K562 (cell line): Measurements from ENCODE around the gene SPIN2A.

ENCODE experiments used
- CEBPB ChIP-seq: fragments of 450-650 bp; IDR thresholded peaks from 2 replicates; pipeline ENCODE4 v1.6.1; 2016; ENCODE audit warnings: missing genetic modification characterization, missing compliant biosample characterization
- EZH2 ChIP-seq: IDR thresholded peaks from 2 replicates; pipeline ENCODE4 v1.6.1; 2012; ENCODE audit warnings: low read depth, mild to moderate bottlenecking, inconsistent platforms, low read length, borderline replicate concordance
- IRF9 ChIP-seq: fragments of 450-650 bp; IDR thresholded peaks from 2 replicates; pipeline ENCODE4 v1.6.1; 2016; ENCODE audit warnings: missing biosample characterization, missing genetic modification characterization
- KAT2B ChIP-seq: IDR thresholded peaks from one replicate; pipeline ENCODE4 v1.6.1; 2012; ENCODE audit warnings: low read depth, mild to moderate bottlenecking, control low read depth, inconsistent platforms, low read length, moderate library complexity
- MXI1 ChIP-seq: IDR thresholded peaks from 2 replicates; pipeline ENCODE4 v1.6.1; 2011; ENCODE audit warnings: low read depth, mild to moderate bottlenecking, improper control_type of control experiment, low read length
- POLR2AphosphoS5 ChIP-seq: IDR thresholded peaks from 2 replicates; pipeline ENCODE4 v1.6.1; 2011; ENCODE audit warnings: mild to moderate bottlenecking, low read depth, low read length, moderate library complexity; ENCODE audit not compliant: control insufficient read depth, insufficient read depth
- PTTG1 ChIP-seq: fragments of 450-650 bp; IDR thresholded peaks from 2 replicates; pipeline ENCODE4 v1.6.1; 2016; ENCODE audit warnings: low read depth, mild to moderate bottlenecking, missing genetic modification characterization, missing compliant biosample characterization
- RNF2 ChIP-seq: sonication (generic); IDR thresholded peaks from 2 replicates; pipeline ENCODE4 v1.6.1; 2016
- SP2 ChIP-seq: IDR thresholded peaks from 2 replicates; pipeline ENCODE4 v1.6.1; 2011; ENCODE audit warnings: mild to moderate bottlenecking, low read depth, low read length, moderate library complexity; ENCODE audit not compliant: poor library complexity, severe bottlenecking; ENCODE audit errors: extremely low read depth
- TF ChIP-seq, protein P1 (sequence below): fragments of 250-450 bp; sonication (Bioruptor Pico); IDR thresholded peaks from 2 replicates; pipeline ENCODE4 v1.4.0; 2020; ENCODE audit warnings: mild to moderate bottlenecking, moderate library complexity, borderline replicate concordance
- TF ChIP-seq, protein P2 (sequence below), 2 experiments: fragments of 450-650 bp; conservative IDR thresholded peaks; 2 replicates each; pipeline ENCODE4 v1.6.1; 2017; ENCODE audit warnings: mild to moderate bottlenecking in 2 of 2, moderate library complexity in 2 of 2
- TF ChIP-seq, protein P3 (sequence below): fragments of 450-650 bp; formaldehyde crosslinking; conservative IDR thresholded peaks from 2 replicates; pipeline ENCODE4 v1.4.0; 2022; ENCODE audit warnings: mild to moderate bottlenecking, missing genetic modification characterization

DNA sequence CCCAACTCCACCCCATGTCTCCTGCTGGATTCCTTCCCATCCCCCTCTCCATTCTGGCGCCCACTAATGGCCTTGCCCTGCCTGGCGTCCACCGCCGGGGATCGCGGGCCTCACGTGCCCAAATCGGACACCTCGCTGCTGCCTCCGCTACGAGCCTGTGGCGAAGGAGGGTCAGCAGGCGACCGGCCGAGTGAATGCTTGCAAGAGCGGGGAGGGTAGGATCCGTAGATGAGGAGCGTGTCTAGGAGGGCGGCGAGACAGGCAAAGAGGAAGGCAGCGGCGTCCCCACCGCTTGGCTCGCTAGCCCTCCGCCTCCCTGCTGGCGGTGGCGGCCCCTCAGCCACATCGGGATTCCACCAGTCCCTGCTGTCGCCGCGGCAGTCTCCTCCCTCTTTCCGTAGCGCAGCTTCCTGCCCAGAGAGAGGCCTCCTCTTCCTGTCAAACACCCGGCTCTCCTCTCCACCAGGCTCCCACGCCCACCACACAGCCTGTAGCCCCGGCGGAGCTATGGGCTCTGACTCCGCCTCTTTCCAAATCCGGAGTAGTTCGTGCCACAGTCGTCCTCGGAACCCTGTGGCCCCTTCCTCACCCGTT, 15.9 kb downstream of the SPIN2A start, which contains the start of gene SPIN2B:
- TF ChIP-seq POLR2AphosphoS5: 0 out of 2 replicates have a peak, but pooled peaks have one; percentile 20
- no peak for TF ChIP-seq PTTG1
- TF ChIP-seq, protein P1, sequence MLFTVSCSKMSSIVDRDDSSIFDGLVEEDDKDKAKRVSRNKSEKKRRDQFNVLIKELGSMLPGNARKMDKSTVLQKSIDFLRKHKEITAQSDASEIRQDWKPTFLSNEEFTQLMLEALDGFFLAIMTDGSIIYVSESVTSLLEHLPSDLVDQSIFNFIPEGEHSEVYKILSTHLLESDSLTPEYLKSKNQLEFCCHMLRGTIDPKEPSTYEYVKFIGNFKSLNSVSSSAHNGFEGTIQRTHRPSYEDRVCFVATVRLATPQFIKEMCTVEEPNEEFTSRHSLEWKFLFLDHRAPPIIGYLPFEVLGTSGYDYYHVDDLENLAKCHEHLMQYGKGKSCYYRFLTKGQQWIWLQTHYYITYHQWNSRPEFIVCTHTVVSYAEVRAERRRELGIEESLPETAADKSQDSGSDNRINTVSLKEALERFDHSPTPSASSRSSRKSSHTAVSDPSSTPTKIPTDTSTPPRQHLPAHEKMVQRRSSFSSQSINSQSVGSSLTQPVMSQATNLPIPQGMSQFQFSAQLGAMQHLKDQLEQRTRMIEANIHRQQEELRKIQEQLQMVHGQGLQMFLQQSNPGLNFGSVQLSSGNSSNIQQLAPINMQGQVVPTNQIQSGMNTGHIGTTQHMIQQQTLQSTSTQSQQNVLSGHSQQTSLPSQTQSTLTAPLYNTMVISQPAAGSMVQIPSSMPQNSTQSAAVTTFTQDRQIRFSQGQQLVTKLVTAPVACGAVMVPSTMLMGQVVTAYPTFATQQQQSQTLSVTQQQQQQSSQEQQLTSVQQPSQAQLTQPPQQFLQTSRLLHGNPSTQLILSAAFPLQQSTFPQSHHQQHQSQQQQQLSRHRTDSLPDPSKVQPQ (CRISPR knock-in tag): no peak
- no peak for TF ChIP-seq EZH2
- TF ChIP-seq RNF2: peak; percentile 31; the same call in 1 of the 2 replicates
- TF ChIP-seq SP2: no peak
- TF ChIP-seq IRF9 (tag): no peak
- TF ChIP-seq KAT2B: no peak
- TF ChIP-seq, protein P2, sequence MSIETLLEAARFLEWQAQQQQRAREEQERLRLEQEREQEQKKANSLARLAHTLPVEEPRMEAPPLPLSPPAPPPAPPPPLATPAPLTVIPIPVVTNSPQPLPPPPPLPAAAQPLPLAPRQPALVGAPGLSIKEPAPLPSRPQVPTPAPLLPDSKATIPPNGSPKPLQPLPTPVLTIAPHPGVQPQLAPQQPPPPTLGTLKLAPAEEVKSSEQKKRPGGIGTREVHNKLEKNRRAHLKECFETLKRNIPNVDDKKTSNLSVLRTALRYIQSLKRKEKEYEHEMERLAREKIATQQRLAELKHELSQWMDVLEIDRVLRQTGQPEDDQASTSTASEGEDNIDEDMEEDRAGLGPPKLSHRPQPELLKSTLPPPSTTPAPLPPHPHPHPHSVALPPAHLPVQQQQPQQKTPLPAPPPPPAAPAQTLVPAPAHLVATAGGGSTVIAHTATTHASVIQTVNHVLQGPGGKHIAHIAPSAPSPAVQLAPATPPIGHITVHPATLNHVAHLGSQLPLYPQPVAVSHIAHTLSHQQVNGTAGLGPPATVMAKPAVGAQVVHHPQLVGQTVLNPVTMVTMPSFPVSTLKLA (conservative IDR thresholded peaks at IDR 0.05): peak in 1 of 2 experiments; percentile 49; a peak in 3 of 4 replicates
- no peak for TF ChIP-seq CEBPB (tag)
- TF ChIP-seq, protein P3, sequence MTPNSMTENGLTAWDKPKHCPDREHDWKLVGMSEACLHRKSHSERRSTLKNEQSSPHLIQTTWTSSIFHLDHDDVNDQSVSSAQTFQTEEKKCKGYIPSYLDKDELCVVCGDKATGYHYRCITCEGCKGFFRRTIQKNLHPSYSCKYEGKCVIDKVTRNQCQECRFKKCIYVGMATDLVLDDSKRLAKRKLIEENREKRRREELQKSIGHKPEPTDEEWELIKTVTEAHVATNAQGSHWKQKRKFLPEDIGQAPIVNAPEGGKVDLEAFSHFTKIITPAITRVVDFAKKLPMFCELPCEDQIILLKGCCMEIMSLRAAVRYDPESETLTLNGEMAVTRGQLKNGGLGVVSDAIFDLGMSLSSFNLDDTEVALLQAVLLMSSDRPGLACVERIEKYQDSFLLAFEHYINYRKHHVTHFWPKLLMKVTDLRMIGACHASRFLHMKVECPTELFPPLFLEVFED (CRISPR knock-in tag): no peak
- TF ChIP-seq MXI1: no peak
